Kidney (tissue), 14 donors: ENCODE data around the gene MAP3K3. TPM values are rescaled to one million over a fixed set of nuclear protein-coding genes. Genes with fewer than 3 reads are reported as not detected.

Experiments used
- DNase-seq, 5 donors: peaks; one replicate each; pipeline ENCODE4 v3.0.0-alpha.2; 2013 to 2020
- FAIRE-seq: peaks from 2 replicates; lab custom pipeline; 2012; peaks lifted over from hg19 to GRCh38; lab: Jason Lieb, UNC
- H3K27ac ChIP-seq, 2 donors: one replicate each; pipeline ENCODE4 v1.7.0; 2013; ENCODE audit warnings: low read depth in 2 of 2, low read length in 2 of 2, inconsistent platforms in 1 of 2
- H3K27me3 ChIP-seq: one replicate; pipeline ENCODE4 v1.7.1; 2013; ENCODE audit warnings: low read length, inconsistent platforms; ENCODE audit not compliant: control insufficient read depth, insufficient read depth
- H3K36me3 ChIP-seq, 3 donors: one replicate each; pipeline versions ENCODE4 v1.7.0 to v1.7.1; 2013; ENCODE audit warnings: low read length in 3 of 3, control low read depth in 1 of 3, inconsistent platforms in 1 of 3; ENCODE audit not compliant: insufficient read depth in 3 of 3, control insufficient read depth in 2 of 3
- H3K4me1 ChIP-seq, 3 donors: one replicate each; pipeline versions ENCODE4 v1.7.0 to v1.7.1; 2013; ENCODE audit warnings: low read length in 3 of 3, inconsistent platforms in 1 of 3, low read depth in 1 of 3; ENCODE audit not compliant: control insufficient read depth in 2 of 3, insufficient read depth in 2 of 3
- H3K4me3 ChIP-seq, 3 donors: one replicate each; pipeline versions ENCODE4 v1.7.0 to v1.8.1; 2013; ENCODE audit warnings: low read length in 3 of 3, control low read depth in 1 of 3, inconsistent platforms in 1 of 3
- H3K9ac ChIP-seq, 3 donors: one replicate each; pipeline versions ENCODE4 v1.7.0 to v1.7.1; 2013; ENCODE audit warnings: low read length in 3 of 3, control low read depth in 1 of 3, inconsistent platforms in 1 of 3
- H3K9me3 ChIP-seq, 3 donors: one replicate each; pipeline versions ENCODE4 v1.7.0 to v1.7.1; 2013; ENCODE audit warnings: low read length in 3 of 3, control low read depth in 1 of 3, inconsistent platforms in 1 of 3; ENCODE audit not compliant: control insufficient read depth in 2 of 3, insufficient read depth in 1 of 3
- CTCF ChIP-seq: IDR thresholded peaks from 3 replicates; pipeline ENCODE4 v1.5.1; 2012; ENCODE audit warnings: mild to moderate bottlenecking, moderate library complexity, borderline replicate concordance; ENCODE audit not compliant: insufficient read depth; ENCODE audit errors: extremely low read depth
- intact Hi-C: fragments of 100-400 bp; cut with DNase I; formaldehyde crosslinking; loops from one replicate; pipeline ENCODE4 v1.11.1; 2022
- polyA plus RNA-seq: library from polyadenylated mRNA; stranded (reverse); fragments of 350-450 nt; fragmentation: Illumina TruSeq; extraction: RNeasy Lipid Tissue Mini Kit (QIAGEN cat#74804); gene quantifications from one replicate; pipeline ENCODE4 v1.2.3, GENCODE V29; 2014; ENCODE audit warnings: low read depth, low replicate concordance; ENCODE audit not compliant: insufficient read depth
- total RNA-seq: library from RNA; stranded (reverse); fragmentation: NEBNext Ultra II Directional; extraction: Animal tissue kit (Norgen Biotek cat#: 25700); gene quantifications from one replicate; pipeline ENCODE4 v1.2.1, GENCODE V29; 2021
- donor health status: control.
- donor health status: control.
- donor health status: control.
- donor health status: control.
- donor health status: control.
- donor health status: DM: yes; HTN: yes; CAD: no.
- donor health status: Normal renal cell carcinoma (clear cell type).

The MAP3K3 gene
- total and polyA plus RNA-seq, 2 donors from 2014 or later, result 17.4 to 50.5 TPM

GRCh38 chr17:63703556-63704258 lies 81.5 kb downstream of the MAP3K3 start:
- TF ChIP-seq CTCF, result no peak
- FAIRE-seq (no peak), DNase-seq (no peak)
- H3K27me3 ChIP-seq, result no peaks in the 10 kb centered on the region
- H3K27ac ChIP-seq, result no peak overlapping the region
- peaks cover 0 to 18% (median 15%) of the 10 kb centered on the region in 3 donors for H3K36me3 ChIP-seq
- no peak overlapping the region for H3K4me3 ChIP-seq
- intact Hi-C loops, result no loop called here
- no peaks in the 10 kb centered on the region for H3K9me3 ChIP-seq
- no peak overlapping the region for H3K9ac ChIP-seq
- H3K4me1 ChIP-seq, result peaks cover 0 to 2% (median 0%) of the 10 kb centered on the region in 3 donors

- intact Hi-C loops, result no loop called here
- FAIRE-seq, result no peak
These were observed 82.0 kb downstream of the MAP3K3 start for GRCh38 chr17:63704259-63704576.

GRCh38 chr17:63704836-63705235 lies 82.6 kb downstream of the MAP3K3 start:
- FAIRE-seq (no peak), DNase-seq (no peak)
- H3K9ac ChIP-seq, result no peak overlapping the region
- no peaks in the 10 kb centered on the region for H3K9me3 ChIP-seq
- peaks cover 0 to 25% (median 22%) of the 10 kb centered on the region in 3 donors for H3K36me3 ChIP-seq
- H3K27ac ChIP-seq, result no peak overlapping the region
- no peak overlapping the region for H3K4me3 ChIP-seq
- no peaks in the 10 kb centered on the region for H3K27me3 ChIP-seq
- TF ChIP-seq CTCF, result no peak
- H3K4me1 ChIP-seq, result peaks cover 0 to 2% (median 0%) of the 10 kb centered on the region in 3 donors
- intact Hi-C loops, result no loop called here

More at GRCh38 chr17:63704259-63704576, 82.0 kb downstream of the MAP3K3 start:
- no peaks in the 10 kb centered on the region for H3K27me3 ChIP-seq
- no peaks in the 10 kb centered on the region for H3K9me3 ChIP-seq
- no peak for TF ChIP-seq CTCF
- H3K4me1 ChIP-seq, result peaks cover 0 to 2% (median 0%) of the 10 kb centered on the region in 3 donors
- H3K4me3 ChIP-seq, result no peak overlapping the region
- H3K27ac ChIP-seq, result no peak overlapping the region
- peak in 1 of 5 donors; percentile 75 for DNase-seq
- no peak overlapping the region for H3K9ac ChIP-seq
- peaks cover 0 to 21% (median 20%) of the 10 kb centered on the region in 3 donors for H3K36me3 ChIP-seq
